ENCODE data around the gene GNB1L. TPM values are rescaled to one million over a fixed set of nuclear protein-coding genes. Genes with fewer than 3 reads are reported as not detected.

GNB1L gene
- total RNA-seq, 2 donors from 2014 or later: 5.6 to 12.0 TPM

DNA sequence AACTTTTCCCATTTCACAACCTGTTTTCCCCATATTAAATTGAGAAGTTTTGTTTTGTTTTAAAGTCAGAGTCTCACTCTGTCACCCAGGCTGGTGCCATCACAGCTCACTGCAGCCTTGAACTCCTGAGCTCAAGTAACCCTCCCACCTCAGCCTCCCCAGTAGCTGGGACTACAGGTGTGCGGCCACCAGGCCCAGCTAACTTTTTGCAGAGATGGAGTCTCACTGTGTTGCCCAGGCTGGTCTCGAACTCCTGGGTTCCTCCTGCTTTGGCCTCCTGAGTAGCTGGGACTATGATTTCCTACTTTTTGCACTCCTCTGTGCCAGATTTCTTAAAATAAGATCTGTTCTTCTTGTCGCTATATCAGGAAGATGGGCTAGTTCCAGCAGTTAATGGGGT lies 44.9 kb downstream of the GNB1L start:
- H3K9me3 ChIP-seq: no peaks in the 10 kb centered on the region
- H3K4me3 ChIP-seq: no peak overlapping the region
- intact Hi-C loops (cut with DNase I): no loop called here
- TF ChIP-seq POLR2AphosphoS5 (IDR thresholded peaks at IDR 0.05): no peak
- TF ChIP-seq, protein P1, sequence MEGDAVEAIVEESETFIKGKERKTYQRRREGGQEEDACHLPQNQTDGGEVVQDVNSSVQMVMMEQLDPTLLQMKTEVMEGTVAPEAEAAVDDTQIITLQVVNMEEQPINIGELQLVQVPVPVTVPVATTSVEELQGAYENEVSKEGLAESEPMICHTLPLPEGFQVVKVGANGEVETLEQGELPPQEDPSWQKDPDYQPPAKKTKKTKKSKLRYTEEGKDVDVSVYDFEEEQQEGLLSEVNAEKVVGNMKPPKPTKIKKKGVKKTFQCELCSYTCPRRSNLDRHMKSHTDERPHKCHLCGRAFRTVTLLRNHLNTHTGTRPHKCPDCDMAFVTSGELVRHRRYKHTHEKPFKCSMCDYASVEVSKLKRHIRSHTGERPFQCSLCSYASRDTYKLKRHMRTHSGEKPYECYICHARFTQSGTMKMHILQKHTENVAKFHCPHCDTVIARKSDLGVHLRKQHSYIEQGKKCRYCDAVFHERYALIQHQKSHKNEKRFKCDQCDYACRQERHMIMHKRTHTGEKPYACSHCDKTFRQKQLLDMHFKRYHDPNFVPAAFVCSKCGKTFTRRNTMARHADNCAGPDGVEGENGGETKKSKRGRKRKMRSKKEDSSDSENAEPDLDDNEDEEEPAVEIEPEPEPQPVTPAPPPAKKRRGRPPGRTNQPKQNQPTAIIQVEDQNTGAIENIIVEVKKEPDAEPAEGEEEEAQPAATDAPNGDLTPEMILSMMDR (IDR thresholded peaks at IDR 0.05): no peak
- no peak for TF ChIP-seq POLR2A (IDR thresholded peaks at IDR 0.05)
- no peak for DNase-seq (ENCODE audit: low spot score)
- peaks cover 12% of the 10 kb centered on the region for H3K4me1 ChIP-seq (replicated peaks)
- no peak overlapping the region for H3K27ac ChIP-seq
- no peaks in the 10 kb centered on the region for H3K36me3 ChIP-seq
- no peaks in the 10 kb centered on the region for H3K27me3 ChIP-seq (replicated peaks; ENCODE audit: insufficient read depth)
- 91% methylated on average over 3 of the region's 3 CpGs for WGBS

DNA sequence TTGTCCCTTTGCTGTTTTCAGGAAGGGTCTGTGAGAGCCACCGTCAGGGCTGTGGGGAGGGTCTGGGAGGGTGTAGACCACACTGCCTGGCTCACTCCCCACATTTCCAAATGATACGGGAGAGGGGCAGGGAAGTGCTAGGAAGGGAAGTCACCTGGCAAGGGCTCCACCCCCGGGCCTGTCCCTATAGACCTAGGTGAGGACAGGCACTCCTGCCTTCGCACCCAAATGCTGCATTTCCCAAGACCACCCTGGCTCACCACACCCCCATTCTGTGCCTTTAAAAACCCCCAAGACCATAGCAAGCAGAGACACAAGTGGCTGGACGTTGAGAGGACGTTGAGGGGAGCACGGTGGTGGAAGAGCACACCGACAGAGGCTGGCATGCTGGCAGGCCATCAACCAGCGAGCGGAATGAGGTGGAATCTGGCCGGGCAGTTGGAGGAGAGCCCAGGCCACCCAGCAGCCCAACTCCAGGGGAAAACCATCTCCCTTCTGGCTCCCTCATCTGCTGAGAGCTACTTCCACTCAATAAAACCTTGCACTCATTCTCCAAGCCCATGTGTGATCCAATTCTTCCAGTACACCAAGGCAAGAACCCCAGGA lies 45.7 kb downstream of the GNB1L start:
- H3K4me1 ChIP-seq (replicated peaks): peaks cover 12% of the 10 kb centered on the region
- no peaks in the 10 kb centered on the region for H3K36me3 ChIP-seq
- H3K4me3 ChIP-seq: no peak overlapping the region
- TF ChIP-seq, protein P1 (IDR thresholded peaks at IDR 0.05): no peak
- no peak for TF ChIP-seq POLR2AphosphoS5 (IDR thresholded peaks at IDR 0.05)
- no peak for TF ChIP-seq POLR2A (IDR thresholded peaks at IDR 0.05)
- intact Hi-C loops (cut with DNase I): no loop called here
- no peak overlapping the region for H3K27ac ChIP-seq
- no peak for DNase-seq (ENCODE audit: low spot score)
- no peaks in the 10 kb centered on the region for H3K9me3 ChIP-seq
- no peaks in the 10 kb centered on the region for H3K27me3 ChIP-seq (replicated peaks; ENCODE audit: insufficient read depth)
- WGBS: 56% methylated on average over 11 of the region's 11 CpGs

DNA sequence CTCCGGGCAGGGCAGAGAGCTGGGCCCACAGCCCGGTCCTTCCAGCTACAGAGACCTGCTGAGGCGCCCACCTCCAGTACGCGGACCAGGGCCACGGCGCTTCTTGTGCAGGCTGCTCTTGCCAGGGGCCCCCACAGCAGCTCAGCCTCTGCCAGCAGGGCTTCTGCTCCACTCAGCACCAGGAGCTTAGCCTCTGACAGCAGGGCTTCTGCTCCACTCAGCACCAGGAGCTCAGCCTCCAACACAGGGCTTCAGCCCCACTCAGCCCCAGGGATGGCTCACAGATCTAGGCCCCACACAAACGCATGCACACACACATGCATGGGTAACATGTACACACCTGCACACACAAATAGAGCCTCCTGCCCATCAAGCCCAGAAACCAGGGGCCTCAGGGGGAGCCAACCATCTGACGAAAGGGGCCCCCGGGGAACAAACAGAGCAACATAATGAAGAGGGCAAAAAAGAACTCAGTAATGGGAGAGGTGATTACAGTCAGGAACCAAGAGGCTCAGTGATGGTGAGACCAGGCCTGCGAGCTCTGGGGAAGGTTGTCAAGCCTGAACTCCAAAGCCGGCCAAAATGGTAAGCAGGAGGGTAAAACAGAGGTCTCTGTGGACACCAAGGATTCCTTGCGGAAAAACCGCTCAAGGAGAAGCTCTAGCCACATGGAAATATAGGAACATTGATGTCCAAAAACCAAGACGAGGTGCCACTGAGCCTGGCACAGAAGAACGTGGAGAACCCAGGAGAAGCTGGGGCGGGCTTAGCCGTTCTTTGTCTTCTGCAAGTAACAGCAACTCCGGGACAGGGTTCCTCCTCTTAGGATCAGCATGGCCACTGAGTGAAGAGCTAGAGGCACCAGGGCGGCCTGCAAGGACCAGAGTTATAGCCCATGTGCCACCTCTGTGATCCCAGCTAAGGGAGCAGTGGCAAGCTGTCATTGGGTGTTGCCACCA lies 46.5 kb downstream of the GNB1L start:
- Histone ChIP-seq H3K9me3 (no peaks in the 10 kb centered on the region), H3K27ac (no peak overlapping the region), H3K36me3 (no peaks in the 10 kb centered on the region), H3K4me3 (no peak overlapping the region), H3K27me3 (replicated peaks; ENCODE audit: insufficient read depth) (no peaks in the 10 kb centered on the region), H3K4me1 (replicated peaks) (peaks cover 12% of the 10 kb centered on the region)
- DNase-seq (ENCODE audit: low spot score): no peak
- WGBS: 94% methylated on average over 17 of the region's 20 CpGs
- intact Hi-C loops (cut with DNase I): no loop called here
- TF ChIP-seq POLR2A (IDR thresholded peaks at IDR 0.05): no peak
- TF ChIP-seq, protein P1 (IDR thresholded peaks at IDR 0.05): no peak
- TF ChIP-seq POLR2AphosphoS5 (IDR thresholded peaks at IDR 0.05): no peak

DNA sequence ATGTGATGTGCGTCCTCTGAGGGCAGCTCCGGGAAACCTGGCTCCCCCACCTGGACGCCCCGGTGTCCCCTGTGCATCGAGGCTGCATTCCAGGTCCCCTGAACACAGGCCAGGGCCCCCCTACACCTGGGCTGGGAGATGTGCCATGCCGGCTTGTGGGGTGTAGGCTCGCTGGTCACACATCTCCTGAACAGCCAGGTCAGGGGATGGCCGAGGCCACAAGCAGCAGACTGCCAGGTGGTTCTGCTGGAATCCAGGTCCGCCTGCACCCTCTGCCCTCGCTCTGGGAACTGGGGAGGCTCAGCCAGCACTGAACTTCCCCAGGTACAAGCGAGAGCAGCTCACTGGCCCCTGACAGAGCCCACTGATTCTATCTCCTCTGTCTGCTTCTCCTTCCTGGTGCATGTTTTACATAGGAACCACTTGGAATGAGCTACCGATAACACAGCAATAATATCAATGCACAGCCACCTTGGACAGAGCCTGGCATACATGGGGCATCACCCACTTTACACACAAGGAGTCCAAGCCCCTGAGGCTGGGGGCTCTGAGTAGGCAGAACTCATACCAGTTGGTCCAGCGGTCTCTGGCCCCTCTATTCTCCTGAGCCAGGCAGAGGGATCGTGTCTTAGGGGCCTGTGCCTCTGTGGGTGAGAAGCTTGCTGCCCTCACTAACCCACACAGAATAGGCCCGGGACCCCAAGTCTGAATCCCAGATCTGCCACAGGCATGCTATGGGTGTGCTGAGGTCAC lies 47.3 kb downstream of the GNB1L start:
- WGBS: 89% methylated on average over 15 of the region's 15 CpGs
- peaks cover 12% of the 10 kb centered on the region for H3K4me1 ChIP-seq (replicated peaks)

More for the DNA sequence above, 47.3 kb downstream of the GNB1L start:
- intact Hi-C loops (cut with DNase I): no loop called here
- DNase-seq (ENCODE audit: low spot score): no peak
- TF ChIP-seq POLR2AphosphoS5 (IDR thresholded peaks at IDR 0.05) (no peak), POLR2A (IDR thresholded peaks at IDR 0.05) (no peak)
- TF ChIP-seq, protein P1 (IDR thresholded peaks at IDR 0.05): no peak
- Histone ChIP-seq H3K36me3 (no peaks in the 10 kb centered on the region), H3K27me3 (replicated peaks; ENCODE audit: insufficient read depth) (no peaks in the 10 kb centered on the region), H3K4me3 (no peak overlapping the region), H3K9me3 (no peaks in the 10 kb centered on the region), H3K27ac (no peak overlapping the region)

Data from prostate gland (tissue), 2 donors.